Measurements from ENCODE around the gene PHKB.
"Not testable (repeated sequence)": the region's sequence is repeated elsewhere in the genome, so short reads cannot be mapped to it uniquely, and the experiment has no call there.

The PHKB gene

DNA sequence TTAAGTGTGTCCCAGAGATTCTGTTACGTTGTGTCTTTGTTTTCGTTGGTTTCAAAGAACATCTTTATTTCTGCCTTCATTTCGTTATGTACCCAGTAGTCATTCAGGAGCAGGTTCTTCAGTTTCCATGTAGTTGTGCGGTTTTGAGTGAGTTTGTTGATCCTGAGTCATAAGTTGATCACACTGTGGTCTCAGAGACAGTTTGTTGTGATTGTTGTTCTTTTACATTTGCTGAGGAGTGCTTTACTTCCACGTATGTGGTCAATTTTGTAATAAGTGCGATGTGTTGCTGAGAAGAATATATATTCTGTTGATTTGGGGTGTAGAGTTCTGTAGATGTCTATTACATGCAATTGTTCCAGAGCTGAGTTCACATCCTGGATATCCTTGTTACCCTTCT lies 83.1 kb downstream of the PHKB start:
- DNase-seq (ENCODE audit: low read depth in 1 of 2, low spot score in 1 of 2); H3K4me3 ChIP-seq (replicated peaks; ENCODE audit: insufficient read depth, low read length); H3K27ac ChIP-seq (replicated peaks): not testable (repeated sequence)

GRCh38 chr16:47551185-47551584 lies 90.1 kb downstream of the PHKB start:
- DNase-seq (ENCODE audit: low read depth in 1 of 2, low spot score in 1 of 2); H3K4me3 ChIP-seq (replicated peaks; ENCODE audit: insufficient read depth, low read length); H3K27ac ChIP-seq (replicated peaks); H3K27me3 ChIP-seq (ENCODE audit: insufficient read depth, poor library complexity, severe bottlenecking): not testable (repeated sequence)

More for the DNA sequence above, 83.1 kb downstream of the PHKB start:
- H3K27me3 ChIP-seq (ENCODE audit: insufficient read depth, poor library complexity, severe bottlenecking) = not testable (repeated sequence)

GRCh38 chr16:47551767-47552166 lies 90.6 kb downstream of the PHKB start:
- H3K4me3 ChIP-seq (replicated peaks; ENCODE audit: insufficient read depth, low read length) = not testable (repeated sequence)

GRCh38 chr16:47553853-47554564 lies 92.9 kb downstream of the PHKB start:
- no peak overlapping the region for H3K27ac ChIP-seq (replicated peaks)
- DNase-seq (ENCODE audit: low read depth in 1 of 2, low spot score in 1 of 2) = no peak
- H3K27me3 ChIP-seq (ENCODE audit: insufficient read depth, poor library complexity, severe bottlenecking) = no peaks in the 10 kb centered on the region
- TF ChIP-seq GABPA (IDR thresholded peaks at IDR 0.05; ENCODE audit: low read depth) (no peak), SPI1 (IDR thresholded peaks at IDR 0.05; ENCODE audit: borderline replicate concordance, low read depth) (no peak), POLR2AphosphoS5 (IDR thresholded peaks at IDR 0.05; ENCODE audit: low read depth) (no peak)
- TF ChIP-seq, protein P1, sequence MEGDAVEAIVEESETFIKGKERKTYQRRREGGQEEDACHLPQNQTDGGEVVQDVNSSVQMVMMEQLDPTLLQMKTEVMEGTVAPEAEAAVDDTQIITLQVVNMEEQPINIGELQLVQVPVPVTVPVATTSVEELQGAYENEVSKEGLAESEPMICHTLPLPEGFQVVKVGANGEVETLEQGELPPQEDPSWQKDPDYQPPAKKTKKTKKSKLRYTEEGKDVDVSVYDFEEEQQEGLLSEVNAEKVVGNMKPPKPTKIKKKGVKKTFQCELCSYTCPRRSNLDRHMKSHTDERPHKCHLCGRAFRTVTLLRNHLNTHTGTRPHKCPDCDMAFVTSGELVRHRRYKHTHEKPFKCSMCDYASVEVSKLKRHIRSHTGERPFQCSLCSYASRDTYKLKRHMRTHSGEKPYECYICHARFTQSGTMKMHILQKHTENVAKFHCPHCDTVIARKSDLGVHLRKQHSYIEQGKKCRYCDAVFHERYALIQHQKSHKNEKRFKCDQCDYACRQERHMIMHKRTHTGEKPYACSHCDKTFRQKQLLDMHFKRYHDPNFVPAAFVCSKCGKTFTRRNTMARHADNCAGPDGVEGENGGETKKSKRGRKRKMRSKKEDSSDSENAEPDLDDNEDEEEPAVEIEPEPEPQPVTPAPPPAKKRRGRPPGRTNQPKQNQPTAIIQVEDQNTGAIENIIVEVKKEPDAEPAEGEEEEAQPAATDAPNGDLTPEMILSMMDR (IDR thresholded peaks at IDR 0.05; ENCODE audit: insufficient read depth, low read length) = no peak
- TF ChIP-seq, protein P2, sequence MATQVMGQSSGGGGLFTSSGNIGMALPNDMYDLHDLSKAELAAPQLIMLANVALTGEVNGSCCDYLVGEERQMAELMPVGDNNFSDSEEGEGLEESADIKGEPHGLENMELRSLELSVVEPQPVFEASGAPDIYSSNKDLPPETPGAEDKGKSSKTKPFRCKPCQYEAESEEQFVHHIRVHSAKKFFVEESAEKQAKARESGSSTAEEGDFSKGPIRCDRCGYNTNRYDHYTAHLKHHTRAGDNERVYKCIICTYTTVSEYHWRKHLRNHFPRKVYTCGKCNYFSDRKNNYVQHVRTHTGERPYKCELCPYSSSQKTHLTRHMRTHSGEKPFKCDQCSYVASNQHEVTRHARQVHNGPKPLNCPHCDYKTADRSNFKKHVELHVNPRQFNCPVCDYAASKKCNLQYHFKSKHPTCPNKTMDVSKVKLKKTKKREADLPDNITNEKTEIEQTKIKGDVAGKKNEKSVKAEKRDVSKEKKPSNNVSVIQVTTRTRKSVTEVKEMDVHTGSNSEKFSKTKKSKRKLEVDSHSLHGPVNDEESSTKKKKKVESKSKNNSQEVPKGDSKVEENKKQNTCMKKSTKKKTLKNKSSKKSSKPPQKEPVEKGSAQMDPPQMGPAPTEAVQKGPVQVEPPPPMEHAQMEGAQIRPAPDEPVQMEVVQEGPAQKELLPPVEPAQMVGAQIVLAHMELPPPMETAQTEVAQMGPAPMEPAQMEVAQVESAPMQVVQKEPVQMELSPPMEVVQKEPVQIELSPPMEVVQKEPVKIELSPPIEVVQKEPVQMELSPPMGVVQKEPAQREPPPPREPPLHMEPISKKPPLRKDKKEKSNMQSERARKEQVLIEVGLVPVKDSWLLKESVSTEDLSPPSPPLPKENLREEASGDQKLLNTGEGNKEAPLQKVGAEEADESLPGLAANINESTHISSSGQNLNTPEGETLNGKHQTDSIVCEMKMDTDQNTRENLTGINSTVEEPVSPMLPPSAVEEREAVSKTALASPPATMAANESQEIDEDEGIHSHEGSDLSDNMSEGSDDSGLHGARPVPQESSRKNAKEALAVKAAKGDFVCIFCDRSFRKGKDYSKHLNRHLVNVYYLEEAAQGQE (IDR thresholded peaks at IDR 0.05; ENCODE audit: insufficient replicate concordance, low read depth) = no peak
- no peak overlapping the region for H3K4me3 ChIP-seq (replicated peaks; ENCODE audit: insufficient read depth, low read length)

More at GRCh38 chr16:47551767-47552166, 90.6 kb downstream of the PHKB start:
- H3K27ac ChIP-seq (replicated peaks); DNase-seq (ENCODE audit: low read depth in 1 of 2, low spot score in 1 of 2); H3K27me3 ChIP-seq (ENCODE audit: insufficient read depth, poor library complexity, severe bottlenecking): not testable (repeated sequence)

GRCh38 chr16:47554587-47554986 lies 93.5 kb downstream of the PHKB start:
- not testable (repeated sequence) for H3K27ac ChIP-seq (replicated peaks); H3K4me3 ChIP-seq (replicated peaks; ENCODE audit: insufficient read depth, low read length); DNase-seq (ENCODE audit: low read depth in 1 of 2, low spot score in 1 of 2); H3K27me3 ChIP-seq (ENCODE audit: insufficient read depth, poor library complexity, severe bottlenecking)

DNA sequence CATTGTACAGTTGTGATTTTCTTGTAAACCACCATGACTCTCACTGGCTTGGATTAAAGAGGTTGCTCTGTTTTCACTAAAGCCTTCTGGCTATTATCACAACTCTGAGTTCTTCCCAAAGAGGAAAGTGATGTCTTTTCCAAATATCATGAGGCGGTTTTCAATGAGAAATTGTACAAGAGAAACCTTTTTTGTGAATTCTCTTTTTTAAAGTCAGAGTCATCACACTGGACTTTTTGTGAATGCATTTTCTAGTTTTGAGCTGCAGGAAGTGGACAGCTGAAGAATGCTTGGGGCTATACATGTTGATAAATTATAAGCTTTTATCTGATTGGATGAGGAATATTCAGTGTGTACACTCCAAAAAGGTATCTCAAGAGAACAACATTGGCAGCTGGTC lies 100.2 kb downstream of the PHKB start:
- TF ChIP-seq, protein P2 (IDR thresholded peaks at IDR 0.05; ENCODE audit: insufficient replicate concordance, low read depth) = no peak
- TF ChIP-seq, protein P1 (IDR thresholded peaks at IDR 0.05; ENCODE audit: insufficient read depth, low read length) = no peak
- TF ChIP-seq GABPA (IDR thresholded peaks at IDR 0.05; ENCODE audit: low read depth) (no peak), POLR2AphosphoS5 (IDR thresholded peaks at IDR 0.05; ENCODE audit: low read depth) (no peak), SPI1 (IDR thresholded peaks at IDR 0.05; ENCODE audit: borderline replicate concordance, low read depth) (no peak)
- Histone ChIP-seq H3K4me3 (replicated peaks; ENCODE audit: insufficient read depth, low read length) (no peak overlapping the region), H3K27me3 (ENCODE audit: insufficient read depth, poor library complexity, severe bottlenecking) (no peaks in the 10 kb centered on the region), H3K27ac (replicated peaks) (no peak overlapping the region)
- DNase-seq (ENCODE audit: low read depth in 1 of 2, low spot score in 1 of 2) = no peak
